COLO668 (cell line): ENCODE measurements around the gene AMN1.

ENCODE experiments used
- DNase-seq: peaks from one replicate; lab custom pipeline; 2025; ENCODE audit not compliant: unreplicated experiment; lab: John Stamatoyannopoulos, UW

Gene AMN1

GRCh38 chr12:31633464-31633863 lies 95.4 kb downstream of the AMN1 start:
- DNase-seq = no peak

DNA sequence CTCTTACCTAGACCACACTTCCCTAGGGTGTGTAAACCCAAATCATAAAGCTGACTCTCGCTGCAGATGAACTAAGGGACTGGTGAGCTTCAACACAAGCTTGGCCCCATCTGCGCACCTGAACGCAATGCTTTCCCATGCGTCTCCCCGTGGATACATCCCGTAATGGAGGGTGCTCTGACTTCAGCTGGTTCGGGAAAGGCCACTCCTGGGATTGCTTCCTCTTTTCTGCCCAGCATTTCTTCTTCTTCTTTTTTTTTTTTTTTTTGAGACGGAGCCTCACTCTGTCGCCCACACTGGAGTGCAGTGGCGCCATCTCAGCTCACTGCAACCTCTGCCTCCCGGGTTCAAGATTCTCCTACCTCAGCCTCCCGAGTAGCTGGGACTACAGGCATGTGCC lies 97.0 kb downstream of the AMN1 start:
- DNase-seq = no peak

GRCh38 chr12:31631023-31631724 lies 97.6 kb downstream of the AMN1 start:
- DNase-seq = no peak

GRCh38 chr12:31629756-31630732 lies 98.8 kb downstream of the AMN1 start:
- no peak for DNase-seq

DNA sequence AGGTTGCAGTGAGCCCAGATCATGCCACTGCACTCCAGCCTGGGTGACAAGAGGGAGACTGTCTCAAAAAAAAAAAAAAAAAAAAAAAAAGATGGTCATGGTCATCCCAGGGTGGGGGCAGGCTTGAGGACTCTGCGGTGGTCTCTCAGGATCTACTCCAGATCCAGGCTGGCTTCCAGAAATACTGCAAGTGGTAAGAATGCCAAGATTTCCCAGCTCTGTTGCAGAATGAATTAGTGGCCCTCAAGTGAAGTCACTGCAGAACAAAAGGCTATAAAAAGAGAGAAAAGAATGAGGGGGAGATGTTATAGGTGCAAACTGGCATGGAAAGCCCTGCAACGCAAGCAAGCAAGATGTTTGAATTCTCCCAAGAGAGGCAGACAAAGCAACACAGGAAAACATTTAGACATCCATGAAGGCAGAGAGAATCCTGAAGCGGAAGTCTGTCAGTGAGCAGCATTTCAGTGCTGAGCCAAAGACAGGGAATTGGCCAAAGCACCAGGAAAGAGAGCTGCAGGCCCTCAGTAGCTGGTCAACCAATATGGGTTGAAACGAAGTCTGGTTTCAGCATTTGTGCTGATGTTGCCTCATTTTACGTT lies 101.3 kb downstream of the AMN1 start:
- no peak for DNase-seq

GRCh38 chr12:31626270-31626995 lies 102.4 kb downstream of the AMN1 start:
- DNase-seq = no peak

- no peak for DNase-seq
Observed at GRCh38 chr12:31622038-31622437, 106.8 kb downstream of the AMN1 start.
